GM21528 (cell line): ENCODE measurements around the gene TRPM4.
"Not testable (repeated sequence)": the region's sequence is repeated elsewhere in the genome, so short reads cannot be mapped to it uniquely, and the experiment has no call there.

ENCODE experiments used
- ATAC-seq: cut with Tn5 transposase; IDR thresholded peaks from one replicate; pipeline ENCODE4 v1.9.1; 2021; ENCODE audit warnings: mild to moderate bottlenecking, moderate library complexity; ENCODE audit not compliant: unreplicated experiment, low FRiP score

The TRPM4 gene

DNA sequence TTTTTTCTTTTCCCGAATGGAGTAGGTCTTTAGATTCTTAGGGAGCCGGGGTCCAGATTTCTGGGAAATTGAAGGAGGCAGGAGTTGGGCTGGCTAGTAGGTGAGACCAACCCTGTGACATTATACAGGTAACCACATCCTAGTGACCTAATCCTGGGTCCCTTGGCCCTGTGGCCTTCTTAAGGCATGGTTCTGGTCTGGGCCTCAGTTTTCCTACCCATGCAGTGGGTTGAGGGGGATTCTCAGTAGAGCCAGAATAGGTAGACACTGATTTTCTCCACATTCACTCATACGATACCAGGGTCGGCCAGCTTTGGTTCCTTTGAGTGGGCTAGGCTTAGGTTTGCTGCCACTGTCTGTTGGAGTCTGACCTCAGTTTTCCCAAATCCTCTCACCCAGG is 31.0 kb upstream of the TRPM4 start:
- no peak for ATAC-seq

DNA sequence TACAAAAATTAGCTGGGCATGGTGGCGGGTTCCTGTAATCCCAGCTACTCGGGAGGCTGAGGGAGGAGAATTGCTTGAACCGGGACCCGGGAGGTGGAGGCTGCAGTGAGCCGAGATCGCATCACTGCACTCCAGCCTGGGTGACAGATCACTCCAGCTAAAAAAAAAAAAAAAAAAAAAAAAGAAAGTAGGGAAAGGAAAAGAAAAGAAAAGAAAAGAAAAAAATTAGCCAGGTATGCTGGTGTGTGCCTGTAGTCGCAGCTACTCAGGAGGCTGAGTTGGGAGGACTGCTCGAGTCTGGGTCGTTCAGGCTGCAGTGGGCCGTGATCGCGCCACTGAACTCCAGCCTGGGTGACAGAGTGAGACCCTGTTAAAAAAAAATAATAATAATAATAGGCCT is 30.4 kb upstream of the TRPM4 start:
- ATAC-seq, result not testable (repeated sequence)

DNA sequence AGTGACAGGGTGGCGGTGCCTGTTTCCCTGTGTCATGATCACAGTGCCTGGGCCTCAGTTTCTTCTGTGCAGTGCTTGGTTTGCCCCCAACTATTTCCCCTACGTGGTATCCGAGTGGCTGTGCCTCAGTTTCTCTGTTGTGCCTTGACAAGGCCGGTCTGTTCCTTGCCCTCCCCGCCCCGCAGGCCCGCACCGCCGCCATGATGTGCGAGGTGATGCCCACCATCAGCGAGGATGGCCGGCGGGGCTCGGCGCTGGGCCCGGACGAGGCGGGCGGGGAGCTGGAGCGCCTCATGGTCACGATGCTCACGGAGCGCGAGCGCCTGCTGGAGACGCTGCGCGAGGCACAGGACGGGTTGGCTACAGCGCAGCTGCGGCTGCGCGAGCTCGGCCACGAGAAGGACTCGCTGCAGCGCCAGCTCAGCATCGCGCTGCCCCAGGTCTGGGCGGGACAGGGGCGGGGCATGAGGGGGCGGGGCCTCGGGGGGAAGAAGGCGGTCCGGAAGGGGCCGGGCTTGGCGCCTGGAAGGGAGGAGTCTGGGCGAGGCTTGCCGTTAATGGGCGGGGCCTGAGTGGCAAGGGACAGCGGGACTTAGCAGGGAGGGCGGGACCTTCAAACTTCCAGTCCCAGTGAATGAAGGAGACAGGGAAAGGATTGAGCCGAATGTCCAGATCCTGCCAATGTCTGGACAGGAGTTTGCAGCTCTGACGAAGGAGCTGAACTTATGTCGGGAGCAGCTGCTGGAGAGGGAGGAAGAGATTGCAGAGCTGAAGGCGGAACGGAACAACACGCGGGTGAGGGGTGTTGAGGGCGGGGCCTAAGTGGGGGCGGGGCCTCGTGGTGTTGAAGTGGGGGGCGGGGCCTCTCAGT is 29.7 kb upstream of the TRPM4 start:
- ATAC-seq, result peak; percentile 64

DNA sequence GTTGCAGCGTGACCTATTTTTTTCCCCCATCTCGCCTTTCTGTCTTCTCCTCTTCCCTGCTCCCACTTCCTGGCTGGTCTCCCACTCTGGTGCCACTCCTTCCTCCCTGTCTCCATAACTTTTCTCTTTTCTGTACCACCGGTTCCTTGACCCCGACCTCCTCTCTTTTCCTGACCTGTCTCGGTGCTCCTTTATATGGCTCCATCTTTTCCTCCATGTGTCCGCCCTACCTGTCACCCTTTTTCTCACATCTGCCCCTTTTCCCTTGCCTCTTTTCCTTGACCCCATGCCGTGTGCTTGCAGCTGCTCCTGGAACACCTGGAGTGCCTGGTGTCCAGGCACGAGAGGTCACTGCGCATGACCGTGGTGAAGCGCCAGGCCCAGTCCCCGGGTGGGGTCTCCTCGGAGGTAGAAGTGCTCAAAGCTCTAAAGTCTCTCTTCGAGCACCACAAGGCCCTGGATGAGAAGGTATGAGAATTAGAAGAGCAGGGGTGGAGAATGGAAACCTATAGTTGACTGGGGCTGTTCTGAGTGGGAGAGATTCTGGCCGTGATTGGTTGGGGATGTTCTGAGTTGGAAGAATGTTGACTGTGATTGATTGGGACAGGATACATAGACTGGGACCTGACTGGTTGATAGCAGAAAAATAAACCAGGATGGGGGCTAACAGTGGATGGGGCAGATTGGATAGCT is 28.9 kb upstream of the TRPM4 start:
- ATAC-seq, result no peak

DNA sequence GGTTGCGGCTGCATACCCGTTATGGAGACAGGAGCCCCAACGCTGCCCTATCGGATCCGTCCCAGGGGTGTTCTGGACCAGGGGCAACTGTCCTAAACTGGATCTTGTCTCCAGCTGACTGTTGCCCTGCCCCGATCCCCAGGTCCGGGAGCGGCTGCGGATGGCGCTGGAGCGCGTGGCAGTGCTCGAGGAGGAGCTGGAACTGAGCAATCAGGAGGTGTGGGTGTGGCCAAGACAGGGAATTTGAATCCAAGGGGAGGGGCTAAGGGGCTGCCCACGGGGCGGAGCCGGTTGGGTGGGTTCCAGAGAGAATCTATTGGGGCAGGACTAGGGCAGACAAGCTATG is 28.4 kb upstream of the TRPM4 start:
- ATAC-seq, result no peak

DNA sequence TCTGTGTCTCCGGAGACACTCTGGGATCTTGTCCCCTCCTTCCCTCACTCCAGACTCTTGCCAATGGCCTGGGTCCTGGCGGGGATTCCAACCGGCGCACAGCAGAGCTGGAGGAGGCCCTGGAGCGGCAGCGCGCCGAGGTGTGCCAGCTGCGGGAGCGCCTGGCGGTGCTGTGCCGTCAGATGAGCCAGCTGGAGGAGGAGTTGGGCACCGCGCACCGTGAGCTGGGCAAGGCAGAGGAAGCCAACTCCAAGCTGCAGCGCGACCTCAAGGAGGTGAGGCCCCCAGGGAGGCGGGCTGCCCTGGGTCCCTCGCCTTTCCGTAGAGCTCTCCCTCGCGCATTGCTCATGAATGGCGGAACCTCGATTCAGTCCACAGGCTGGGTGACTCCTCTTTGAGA is 27.3 kb upstream of the TRPM4 start:
- no peak for ATAC-seq

DNA sequence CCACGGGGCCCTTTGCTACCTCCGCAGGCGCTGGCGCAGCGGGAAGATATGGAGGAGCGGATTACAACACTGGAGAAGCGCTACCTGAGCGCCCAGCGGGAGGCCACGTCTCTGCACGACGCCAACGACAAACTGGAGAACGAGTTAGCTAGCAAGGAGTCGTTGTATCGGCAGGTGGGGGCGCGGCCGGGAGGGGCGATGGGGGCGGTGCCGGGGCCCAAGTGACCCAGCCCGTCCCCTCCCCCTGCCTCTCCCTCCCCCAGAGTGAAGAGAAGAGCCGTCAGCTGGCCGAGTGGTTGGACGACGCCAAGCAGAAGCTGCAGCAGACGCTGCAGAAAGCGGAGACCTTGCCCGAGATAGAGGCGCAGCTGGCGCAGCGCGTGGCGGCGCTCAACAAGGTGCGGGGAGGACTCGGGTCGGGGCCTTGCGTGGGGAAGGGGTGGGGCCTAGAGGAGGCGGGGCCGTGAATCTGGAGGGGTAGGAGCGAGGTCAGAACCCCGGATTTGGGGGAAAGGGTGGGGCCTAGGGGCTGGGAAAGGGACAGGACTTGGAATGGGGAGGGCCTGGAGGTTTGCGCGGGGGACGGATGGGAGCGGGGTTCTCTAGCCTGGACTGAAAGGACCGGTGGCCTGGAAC is 24.5 kb upstream of the TRPM4 start:
- no peak for ATAC-seq

DNA sequence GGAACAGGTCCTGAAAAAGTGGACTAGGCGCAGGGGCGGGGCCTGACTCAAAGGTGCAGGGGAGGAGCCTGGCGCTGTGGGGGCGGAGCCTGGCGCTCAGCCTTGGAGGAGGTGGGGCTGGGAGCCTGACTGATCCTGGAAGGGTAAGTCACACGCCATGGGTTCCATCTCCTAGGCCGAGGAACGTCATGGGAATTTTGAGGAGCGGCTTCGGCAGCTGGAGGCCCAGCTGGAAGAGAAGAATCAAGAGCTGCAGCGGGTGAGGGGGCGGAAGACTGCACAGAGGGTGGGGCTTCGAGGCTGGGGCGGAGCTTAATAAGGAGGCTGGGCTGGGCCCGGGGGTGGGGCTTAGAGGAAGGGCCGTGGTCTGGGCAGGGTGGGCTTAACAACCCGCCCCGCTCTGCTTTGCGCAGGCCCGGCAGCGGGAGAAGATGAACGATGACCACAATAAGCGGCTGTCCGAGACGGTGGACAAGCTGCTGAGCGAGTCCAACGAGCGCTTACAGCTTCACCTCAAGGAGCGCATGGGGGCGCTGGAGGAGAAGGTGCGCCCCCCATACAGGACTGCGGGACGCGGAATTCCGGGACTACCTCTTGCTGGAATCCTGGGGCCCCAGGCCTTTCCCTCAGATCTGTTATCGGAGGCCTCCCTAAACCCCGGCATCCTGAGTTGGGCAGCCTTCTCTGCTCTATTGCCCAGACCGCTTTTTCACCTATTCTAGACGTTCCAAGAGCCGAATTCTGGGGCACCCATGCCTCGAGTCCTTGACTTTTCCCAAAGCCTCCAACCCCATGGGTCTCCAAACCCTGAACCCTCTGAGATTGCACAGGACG is 23.8 kb upstream of the TRPM4 start:
- no peak for ATAC-seq

DNA sequence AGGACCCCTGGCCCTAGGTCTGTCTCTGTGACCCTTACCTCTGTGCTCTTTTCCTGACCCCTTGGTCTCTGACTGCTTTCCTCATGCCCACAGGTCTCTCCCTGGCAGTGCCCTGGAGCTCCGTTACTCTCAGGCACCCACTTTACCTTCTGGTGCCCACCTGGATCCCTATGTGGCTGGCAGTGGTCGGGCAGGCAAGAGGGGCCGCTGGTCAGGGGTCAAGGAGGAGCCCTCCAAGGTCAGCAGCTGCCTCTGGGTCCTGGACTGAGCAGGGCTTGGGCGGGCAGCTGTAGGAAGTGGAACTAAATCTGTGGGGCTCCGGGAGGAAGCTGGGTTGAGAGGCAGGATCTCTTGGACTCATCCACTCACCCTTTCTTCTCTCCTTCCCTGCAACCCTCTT is 21.9 kb upstream of the TRPM4 start:
- ATAC-seq, result no peak

DNA sequence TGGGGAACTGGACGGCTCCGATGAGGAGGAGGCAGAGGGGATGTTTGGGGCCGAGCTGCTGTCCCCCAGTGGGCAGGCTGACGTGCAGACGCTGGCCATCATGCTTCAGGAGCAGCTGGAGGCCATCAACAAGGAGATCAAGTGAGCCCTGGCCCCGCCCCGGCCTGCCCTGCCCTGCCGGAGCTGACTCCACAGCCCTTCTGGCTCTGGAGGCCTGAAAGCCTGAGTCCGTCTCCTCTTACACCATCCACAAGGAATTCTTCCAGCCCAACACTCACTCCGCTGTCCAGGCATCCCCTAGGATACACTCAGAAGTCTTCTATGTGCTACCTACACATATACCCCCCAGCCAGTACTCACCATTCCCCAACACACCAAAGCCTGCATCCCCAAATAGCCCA is 20.8 kb upstream of the TRPM4 start:
- ATAC-seq, result no peak

DNA sequence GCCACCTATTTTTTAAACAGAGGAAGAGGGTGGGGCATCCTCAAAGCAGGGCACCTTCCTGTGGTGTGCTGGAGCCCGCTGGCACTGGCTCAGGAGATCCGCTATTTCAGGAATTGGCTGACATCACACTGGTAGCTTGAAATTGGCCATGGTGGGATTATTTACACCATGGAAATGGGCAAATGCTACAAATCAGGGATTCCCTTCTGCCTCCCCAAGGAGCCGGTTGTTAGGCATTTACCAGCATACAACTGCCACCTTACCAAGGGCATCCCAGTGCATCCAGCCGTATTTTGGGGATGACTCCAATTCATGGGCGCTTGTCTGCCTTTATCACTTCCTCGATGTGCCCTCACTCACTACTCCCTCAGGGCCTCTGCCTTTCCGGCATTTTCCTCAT is 16.6 kb upstream of the TRPM4 start:
- no peak for ATAC-seq

DNA sequence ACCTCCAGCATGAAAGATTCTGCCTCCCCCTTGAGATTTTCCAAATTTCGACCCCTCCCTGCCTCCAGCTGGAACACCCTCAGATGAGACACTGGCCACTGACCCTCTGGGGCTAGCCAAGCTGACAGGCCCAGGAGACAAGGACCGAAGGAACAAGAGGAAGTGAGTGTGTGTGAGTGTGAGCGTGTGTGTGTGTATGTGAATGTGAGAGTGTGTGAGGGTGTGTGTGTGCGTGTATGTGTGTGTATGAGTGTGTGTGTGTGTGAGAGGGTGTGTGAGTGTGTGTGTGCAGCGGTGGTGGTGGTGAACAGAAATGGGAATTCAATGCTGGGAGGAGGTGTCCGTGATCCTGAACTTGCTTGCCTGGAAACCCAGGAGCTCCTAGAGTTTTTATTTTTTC is 16.2 kb upstream of the TRPM4 start:
- no peak for ATAC-seq

DNA sequence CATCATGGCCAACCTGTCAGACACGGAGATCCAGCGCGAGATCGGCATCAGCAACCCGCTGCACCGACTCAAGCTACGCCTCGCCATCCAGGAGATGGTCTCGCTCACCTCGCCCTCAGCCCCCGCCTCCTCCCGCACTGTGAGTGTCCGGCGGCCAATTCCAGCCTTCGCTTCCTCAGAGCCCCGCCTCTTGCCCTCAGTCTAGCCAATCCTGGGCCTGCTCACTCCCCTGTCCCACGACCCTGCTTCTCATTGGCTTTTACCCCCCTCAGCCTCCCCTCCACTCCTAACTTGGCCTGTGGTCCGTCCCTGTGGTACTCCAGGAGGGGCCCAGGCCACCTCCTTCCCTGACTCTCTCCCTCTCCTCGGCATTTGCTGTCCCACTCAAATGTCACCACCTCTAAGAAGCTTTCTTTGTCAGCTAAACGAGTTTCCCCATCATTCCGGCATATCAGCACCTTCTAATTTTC is 14.7 kb upstream of the TRPM4 start:
- no peak for ATAC-seq

DNA sequence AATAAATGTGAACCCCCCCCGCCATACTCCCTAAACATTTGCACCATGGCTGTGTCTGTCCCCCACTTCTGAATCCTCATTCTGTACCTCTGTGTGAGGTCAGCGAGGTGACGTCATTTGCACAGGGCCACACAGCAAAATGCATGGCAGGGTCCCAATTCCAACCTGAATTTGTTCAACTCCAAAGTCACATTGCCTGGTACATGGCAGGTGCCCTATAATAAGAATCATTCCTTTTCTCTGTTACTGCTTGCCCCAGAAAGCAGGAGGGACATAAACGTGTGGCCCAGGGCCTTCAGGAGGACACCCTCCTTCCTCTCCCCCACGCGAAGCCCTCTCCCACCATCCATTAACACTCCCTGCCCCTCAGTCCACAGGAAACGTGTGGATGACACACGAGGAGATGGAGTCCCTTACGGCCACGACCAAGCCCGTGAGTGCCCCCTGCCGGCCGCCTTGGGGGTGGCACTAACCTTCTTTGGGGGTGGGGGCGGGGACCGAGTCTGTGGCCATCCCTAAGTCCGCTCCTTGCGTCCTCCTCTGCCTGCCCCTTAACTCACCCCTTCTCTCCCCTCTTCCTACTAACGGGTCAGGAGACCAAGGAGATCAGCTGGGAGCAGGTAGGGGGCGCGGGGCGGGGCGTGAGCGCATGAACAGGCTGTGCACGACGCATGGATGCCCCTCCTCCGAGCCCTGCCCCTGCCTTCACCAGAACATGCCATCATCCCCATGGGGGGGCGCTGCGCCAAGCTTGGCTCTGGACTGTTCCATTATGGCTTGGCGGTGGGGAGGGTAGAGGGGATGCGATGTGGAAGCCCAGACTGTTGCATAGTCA is 11.8 kb upstream of the TRPM4 start:
- no peak for ATAC-seq

DNA sequence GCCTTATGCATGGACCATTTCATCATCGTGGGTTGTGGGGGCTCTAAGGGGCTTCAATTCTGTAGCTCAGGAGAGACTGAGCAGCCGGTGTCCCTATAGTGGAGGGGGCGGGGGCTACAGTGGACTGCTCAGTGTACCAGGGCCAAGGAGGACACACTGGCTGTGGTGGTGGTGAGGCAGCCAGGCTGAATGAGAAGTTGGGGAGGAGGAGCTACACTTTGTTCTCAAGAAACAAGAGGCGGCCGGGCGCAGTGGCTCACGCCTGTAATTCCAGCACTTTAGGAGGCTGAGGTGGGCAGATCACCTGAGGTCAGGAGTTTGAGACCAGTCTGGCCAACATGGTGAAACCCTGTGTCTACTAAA is 11.2 kb upstream of the TRPM4 start:
- not testable (repeated sequence) for ATAC-seq

DNA sequence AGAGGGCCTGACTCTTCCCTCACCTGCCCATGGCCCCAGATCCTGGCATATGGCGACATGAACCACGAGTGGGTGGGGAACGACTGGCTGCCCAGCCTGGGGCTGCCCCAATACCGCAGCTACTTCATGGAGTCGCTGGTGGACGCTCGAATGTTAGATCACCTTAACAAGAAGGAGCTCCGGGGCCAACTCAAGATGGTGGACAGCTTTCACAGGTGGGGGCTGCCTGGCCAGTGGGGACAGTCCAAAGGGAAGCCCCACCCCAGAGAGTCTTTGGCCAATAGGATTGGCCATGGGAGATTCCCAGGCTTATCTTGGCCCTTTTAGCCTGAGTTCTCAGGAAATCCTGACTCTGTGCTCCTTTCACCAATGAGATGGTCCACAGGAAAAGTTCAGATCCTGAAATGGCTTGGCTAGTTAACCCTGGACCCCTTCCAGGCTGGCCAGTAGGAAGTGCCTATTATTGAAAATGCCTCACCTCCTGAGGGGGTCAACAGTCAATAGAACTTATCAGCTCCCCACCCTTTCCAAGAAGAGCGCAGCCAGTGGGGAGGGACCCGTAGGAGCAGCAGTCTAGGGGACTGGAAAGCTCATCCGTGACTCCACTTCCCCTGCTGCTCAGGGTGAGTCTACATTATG is 9.4 kb upstream of the TRPM4 start:
- no peak for ATAC-seq

DNA sequence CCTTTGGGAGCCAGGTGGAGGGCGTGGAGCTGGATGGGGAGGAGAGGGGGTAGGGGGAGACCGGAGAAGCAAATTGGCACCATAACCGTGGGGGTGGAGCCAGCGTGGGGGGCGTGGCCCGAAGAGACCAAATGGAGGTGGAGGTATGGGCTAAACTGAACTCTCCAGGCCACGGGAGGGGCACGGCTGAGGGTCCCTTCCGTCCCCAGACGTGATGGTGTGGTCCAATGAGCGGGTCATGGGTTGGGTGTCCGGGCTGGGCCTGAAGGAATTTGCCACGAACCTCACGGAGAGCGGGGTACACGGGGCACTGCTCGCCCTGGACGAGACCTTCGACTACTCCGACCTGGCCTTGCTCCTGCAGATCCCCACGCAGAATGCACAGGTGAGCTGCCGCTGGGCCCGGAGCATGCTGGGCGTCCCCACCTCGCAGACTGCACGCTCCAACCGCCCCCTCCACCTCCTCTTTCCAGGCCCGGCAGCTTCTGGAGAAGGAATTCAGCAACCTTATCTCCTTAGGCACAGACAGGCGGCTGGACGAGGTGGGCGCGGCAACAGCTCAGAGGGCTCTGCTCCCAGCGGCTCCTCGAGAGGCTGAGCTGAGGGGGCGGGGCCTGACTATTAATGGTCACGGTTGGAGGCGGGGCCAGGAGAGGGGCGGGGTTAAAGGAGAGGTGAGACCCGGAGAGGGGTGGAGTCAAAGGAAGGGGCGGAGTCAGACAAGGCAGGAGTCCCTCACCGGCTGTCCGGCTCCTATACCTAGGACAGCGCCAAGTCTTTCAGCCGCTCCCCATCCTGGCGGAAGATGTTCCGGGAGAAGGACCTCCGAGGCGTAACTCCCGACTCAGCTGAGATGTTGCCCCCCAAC is 8.6 kb upstream of the TRPM4 start:
- no peak for ATAC-seq

DNA sequence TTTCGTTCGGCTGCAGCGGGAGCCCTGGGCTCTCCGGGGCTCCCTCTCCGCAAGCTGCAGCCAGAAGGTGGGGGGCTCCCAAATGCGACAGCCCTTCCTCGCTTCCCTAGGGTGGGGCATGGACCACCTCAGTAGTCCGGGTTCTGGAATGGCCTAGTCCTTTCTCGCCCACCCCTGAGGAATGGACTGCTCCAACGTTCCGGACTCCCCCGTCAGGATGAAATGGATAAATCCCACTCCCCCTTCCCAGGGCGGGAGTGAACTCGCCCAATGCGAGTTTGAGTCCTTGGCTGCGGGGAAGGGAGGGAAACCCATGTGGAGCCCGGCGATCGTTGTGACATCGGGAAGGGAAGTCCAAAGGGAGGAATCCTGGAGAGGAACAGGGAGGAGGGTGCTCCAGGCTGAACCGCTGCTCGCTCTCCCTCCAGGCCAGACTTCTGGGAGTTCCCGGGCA is 7.9 kb upstream of the TRPM4 start:
- ATAC-seq, result no peak
